Measurements from ENCODE around the gene HEXB. TPM values are rescaled to one million over a fixed set of nuclear protein-coding genes. Genes with fewer than 3 reads are reported as not detected.

HEXB gene
- total and polyA plus RNA-seq, 5 donors, result 63.0 to 84.3 (median 80.6) TPM

DNA sequence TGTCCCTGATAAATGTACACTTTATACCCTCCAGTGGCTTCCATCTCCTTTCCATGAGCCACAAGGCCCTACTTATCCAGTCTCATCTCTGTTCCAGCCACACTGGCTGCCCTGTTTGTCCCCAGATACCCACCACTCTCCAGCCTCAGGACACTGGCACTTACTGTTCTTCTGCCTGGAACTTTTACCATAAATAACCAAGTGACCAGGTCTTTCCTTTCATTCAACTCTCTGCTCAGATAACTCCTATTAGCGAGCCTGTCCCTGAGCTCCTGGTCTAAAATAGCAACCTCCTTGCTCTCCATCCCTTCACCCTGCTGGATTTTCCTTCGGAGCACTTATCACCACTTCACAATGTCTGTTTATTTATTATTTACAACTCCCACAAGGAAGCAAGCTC, 27.9 kb upstream of the HEXB start:
- DNase-seq (no peak), ATAC-seq (no peak)
- Histone ChIP-seq H3K9me3 (ENCODE audit: control insufficient read depth, low read length) (no peaks in the 10 kb centered on the region), H3K4me3 (ENCODE audit: low read length) (no peak overlapping the region), H3K4me1 (ENCODE audit: control insufficient read depth, insufficient read depth, low read length) (no peaks in the 10 kb centered on the region), H3K27me3 (ENCODE audit: control insufficient read depth, insufficient read depth) (no peaks in the 10 kb centered on the region), H3K27ac (ENCODE audit: low read length) (no peak overlapping the region)
- intact Hi-C loops (cut with DNase I), result no loop called here
- WGBS, result 46% methylated on average over 2 of the region's 2 CpGs

DNA sequence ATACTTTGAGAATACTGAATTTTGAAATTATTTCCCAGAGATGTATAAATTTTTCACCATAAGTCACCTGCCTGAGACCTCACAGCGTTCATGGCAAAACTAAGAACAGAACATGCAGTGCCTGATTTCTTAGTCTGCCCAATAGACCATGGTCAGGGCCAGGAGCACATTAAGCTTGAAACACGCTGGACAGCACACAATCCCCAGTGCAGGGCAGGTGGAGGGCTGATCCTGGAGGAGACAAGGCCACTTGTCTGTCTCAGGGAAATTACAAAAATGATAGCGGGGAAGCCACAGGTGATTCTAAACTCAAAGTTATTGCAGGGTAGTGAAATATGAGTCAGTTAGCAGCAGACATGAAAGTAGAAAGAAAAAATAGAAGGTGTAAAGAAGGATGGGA, 25.9 kb upstream of the HEXB start:
- intact Hi-C loops (cut with DNase I), result no loop called here
- H3K4me3 ChIP-seq (ENCODE audit: low read length), result no peak overlapping the region
- H3K27ac ChIP-seq (ENCODE audit: low read length), result no peak overlapping the region
- H3K27me3 ChIP-seq (ENCODE audit: control insufficient read depth, insufficient read depth), result no peaks in the 10 kb centered on the region
- no peaks in the 10 kb centered on the region for H3K4me1 ChIP-seq (ENCODE audit: control insufficient read depth, insufficient read depth, low read length)
- no peaks in the 10 kb centered on the region for H3K9me3 ChIP-seq (ENCODE audit: control insufficient read depth, low read length)
- DNase-seq, result no peak
- ATAC-seq, result no peak
- WGBS, result 94% methylated on average over 3 of the region's 3 CpGs

DNA sequence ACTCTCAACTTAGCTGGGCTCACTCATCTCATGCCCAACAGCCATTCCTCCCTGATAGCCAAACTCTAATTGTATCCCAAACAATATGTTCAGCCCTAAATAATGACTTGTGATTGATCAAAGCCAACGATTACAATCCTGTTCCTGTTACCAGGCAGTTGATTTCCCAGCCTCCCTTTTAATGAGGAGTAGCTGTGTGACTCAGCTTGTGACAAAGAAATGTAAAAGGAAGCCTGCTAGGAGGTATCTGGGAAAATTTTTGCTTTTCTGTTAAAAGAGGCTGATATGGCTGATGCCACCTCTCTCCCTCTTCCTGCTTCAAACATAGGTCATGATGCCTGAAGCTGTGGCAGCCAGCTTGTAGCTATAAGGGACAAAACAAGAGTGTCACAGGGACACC, 24.9 kb upstream of the HEXB start:
- H3K27ac ChIP-seq (ENCODE audit: low read length), result no peak overlapping the region
- H3K27me3 ChIP-seq (ENCODE audit: control insufficient read depth, insufficient read depth), result no peaks in the 10 kb centered on the region
- H3K9me3 ChIP-seq (ENCODE audit: control insufficient read depth, low read length), result no peaks in the 10 kb centered on the region
- no peak for DNase-seq
- 69% methylated on average over 1 of the region's 1 CpG for WGBS
- no peak overlapping the region for H3K4me3 ChIP-seq (ENCODE audit: low read length)
- intact Hi-C loops (cut with DNase I), result no loop called here
- no peaks in the 10 kb centered on the region for H3K4me1 ChIP-seq (ENCODE audit: control insufficient read depth, insufficient read depth, low read length)
- ATAC-seq, result no peak

DNA sequence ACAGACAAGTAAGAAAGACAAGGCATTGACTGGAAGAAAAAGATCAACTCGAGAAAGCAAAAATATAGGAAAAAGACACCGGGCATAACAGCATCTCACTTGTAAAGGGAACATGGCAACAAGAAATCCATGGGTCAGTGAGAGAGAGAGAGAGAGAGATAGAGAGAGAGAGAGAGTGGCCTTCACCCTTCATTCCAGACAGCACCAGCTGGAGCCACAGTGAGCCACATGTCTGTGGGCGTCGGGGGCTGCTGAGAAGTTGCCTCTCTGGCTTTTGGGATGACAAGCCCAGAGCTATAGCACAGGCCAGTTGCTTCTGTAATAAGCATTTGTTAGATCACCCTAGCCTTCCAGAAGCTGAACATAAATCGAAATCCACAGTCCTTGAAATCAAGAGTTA, 24.2 kb upstream of the HEXB start:
- Histone ChIP-seq H3K27ac (ENCODE audit: low read length) (no peak overlapping the region), H3K9me3 (ENCODE audit: control insufficient read depth, low read length) (no peaks in the 10 kb centered on the region), H3K27me3 (ENCODE audit: control insufficient read depth, insufficient read depth) (no peaks in the 10 kb centered on the region), H3K4me1 (ENCODE audit: control insufficient read depth, insufficient read depth, low read length) (no peaks in the 10 kb centered on the region), H3K4me3 (ENCODE audit: low read length) (no peak overlapping the region)
- ATAC-seq (no peak), DNase-seq (no peak)
- intact Hi-C loops (cut with DNase I), result no loop called here
- WGBS, result 86% methylated on average over 5 of the region's 5 CpGs

DNA sequence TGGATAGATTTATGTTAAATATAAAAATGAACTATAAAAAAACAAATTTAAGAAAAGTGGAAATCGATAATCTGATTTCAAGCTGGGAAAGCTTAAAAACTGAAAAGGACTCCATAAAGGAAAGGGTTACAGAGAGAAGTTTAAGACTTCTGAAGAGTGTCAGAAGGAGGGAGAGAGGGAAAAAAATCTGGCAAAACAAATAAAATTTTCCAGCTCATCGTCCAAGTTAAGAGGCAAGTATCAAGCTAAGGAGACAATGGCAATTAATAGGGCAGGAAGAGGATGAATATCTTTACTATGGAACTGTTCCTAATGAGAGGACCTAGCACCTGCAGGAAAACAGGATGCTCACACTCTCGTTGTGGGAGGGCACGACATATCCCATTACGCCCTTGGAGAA, 20.5 kb upstream of the HEXB start:
- H3K4me3 ChIP-seq (ENCODE audit: low read length), result no peak overlapping the region
- no peak for ATAC-seq
- H3K27ac ChIP-seq (ENCODE audit: low read length), result no peak overlapping the region
- H3K4me1 ChIP-seq (ENCODE audit: control insufficient read depth, insufficient read depth, low read length), result no peaks in the 10 kb centered on the region
- H3K9me3 ChIP-seq (ENCODE audit: control insufficient read depth, low read length), result no peaks in the 10 kb centered on the region
- WGBS, result 52% methylated on average over 5 of the region's 5 CpGs
- intact Hi-C loops (cut with DNase I), result no loop called here
- no peaks in the 10 kb centered on the region for H3K27me3 ChIP-seq (ENCODE audit: control insufficient read depth, insufficient read depth)
- no peak for DNase-seq

DNA sequence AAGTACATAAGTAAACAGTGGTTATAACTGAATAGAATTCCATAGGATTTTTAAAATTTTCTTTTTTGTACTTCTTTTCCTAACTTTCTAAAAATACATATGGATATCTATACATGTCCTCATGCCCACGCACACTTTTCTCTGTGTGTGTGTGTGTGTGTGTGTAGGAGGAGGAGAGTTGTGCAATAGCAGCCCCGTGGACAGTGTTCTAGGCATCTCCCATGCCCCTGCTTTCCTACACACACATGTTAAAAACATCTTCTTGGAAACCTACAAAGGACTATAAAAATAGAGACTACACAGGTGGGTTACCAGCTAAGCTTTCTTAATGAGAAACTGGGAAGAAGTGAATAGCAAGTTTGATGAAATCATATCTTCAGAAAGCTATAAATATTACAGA, 19.8 kb upstream of the HEXB start:
- intact Hi-C loops (cut with DNase I), result no loop called here
- Histone ChIP-seq H3K4me3 (ENCODE audit: low read length) (no peak overlapping the region), H3K9me3 (ENCODE audit: control insufficient read depth, low read length) (no peaks in the 10 kb centered on the region), H3K27me3 (ENCODE audit: control insufficient read depth, insufficient read depth) (no peaks in the 10 kb centered on the region), H3K4me1 (ENCODE audit: control insufficient read depth, insufficient read depth, low read length) (no peaks in the 10 kb centered on the region), H3K27ac (ENCODE audit: low read length) (no peak overlapping the region)
- DNase-seq (no peak), ATAC-seq (no peak)
- 40% methylated on average over 2 of the region's 2 CpGs for WGBS

DNA sequence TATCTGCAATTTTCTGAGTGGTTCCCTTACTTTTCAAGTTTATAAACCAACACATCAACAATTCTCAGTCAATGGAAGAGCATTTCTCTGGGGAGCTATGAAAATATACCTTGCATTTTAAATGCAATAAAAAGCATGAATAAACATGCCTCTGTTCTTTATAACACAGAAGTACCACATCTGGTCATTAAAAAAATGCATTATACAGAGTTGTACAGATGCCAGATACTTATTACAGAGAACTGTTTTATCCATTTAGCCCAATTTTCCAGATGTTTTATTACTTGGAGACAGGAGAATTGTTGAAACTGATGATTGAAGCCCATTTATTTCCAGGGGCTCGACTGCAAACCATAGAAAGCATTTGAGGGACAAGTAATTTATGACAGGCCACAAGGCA, 19.2 kb upstream of the HEXB start:
- intact Hi-C loops (cut with DNase I), result no loop called here
- WGBS, result 46% methylated on average over 1 of the region's 1 CpG
- no peak for ATAC-seq

DNA sequence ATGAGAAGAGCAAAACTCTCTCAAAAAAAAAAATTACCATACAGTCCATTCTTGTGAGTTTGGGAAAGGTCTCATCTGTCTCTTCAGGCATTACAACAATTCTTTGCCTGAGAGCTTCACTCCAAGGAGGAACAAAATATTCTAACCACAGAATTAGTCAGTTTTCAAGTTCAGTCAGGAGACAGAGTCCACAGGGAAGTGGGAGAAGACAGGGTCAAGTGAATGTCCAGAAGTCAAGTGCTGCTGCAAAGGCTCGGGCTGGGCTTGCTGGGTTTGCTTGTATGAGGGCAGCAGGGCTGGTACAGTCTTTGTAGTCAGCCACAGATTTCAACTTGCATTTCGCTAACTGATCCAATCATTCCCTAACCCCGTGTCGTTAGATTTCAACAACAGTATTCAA, 17.6 kb upstream of the HEXB start:
- no peak for ATAC-seq
- no peak overlapping the region for H3K27ac ChIP-seq (ENCODE audit: low read length)
- intact Hi-C loops (cut with DNase I), result no loop called here
- no peaks in the 10 kb centered on the region for H3K27me3 ChIP-seq (ENCODE audit: control insufficient read depth, insufficient read depth)
- WGBS, result 56% methylated on average over 4 of the region's 4 CpGs
- no peak overlapping the region for H3K4me3 ChIP-seq (ENCODE audit: low read length)
- no peaks in the 10 kb centered on the region for H3K4me1 ChIP-seq (ENCODE audit: control insufficient read depth, insufficient read depth, low read length)
- no peaks in the 10 kb centered on the region for H3K9me3 ChIP-seq (ENCODE audit: control insufficient read depth, low read length)
- no peak for DNase-seq

More for the DNA sequence above, 19.2 kb upstream of the HEXB start:
- DNase-seq, result no peak
- H3K4me1 ChIP-seq (ENCODE audit: control insufficient read depth, insufficient read depth, low read length), result no peaks in the 10 kb centered on the region
- H3K9me3 ChIP-seq (ENCODE audit: control insufficient read depth, low read length), result no peaks in the 10 kb centered on the region
- H3K4me3 ChIP-seq (ENCODE audit: low read length), result no peak overlapping the region
- H3K27me3 ChIP-seq (ENCODE audit: control insufficient read depth, insufficient read depth), result no peaks in the 10 kb centered on the region
- no peak overlapping the region for H3K27ac ChIP-seq (ENCODE audit: low read length)

DNA sequence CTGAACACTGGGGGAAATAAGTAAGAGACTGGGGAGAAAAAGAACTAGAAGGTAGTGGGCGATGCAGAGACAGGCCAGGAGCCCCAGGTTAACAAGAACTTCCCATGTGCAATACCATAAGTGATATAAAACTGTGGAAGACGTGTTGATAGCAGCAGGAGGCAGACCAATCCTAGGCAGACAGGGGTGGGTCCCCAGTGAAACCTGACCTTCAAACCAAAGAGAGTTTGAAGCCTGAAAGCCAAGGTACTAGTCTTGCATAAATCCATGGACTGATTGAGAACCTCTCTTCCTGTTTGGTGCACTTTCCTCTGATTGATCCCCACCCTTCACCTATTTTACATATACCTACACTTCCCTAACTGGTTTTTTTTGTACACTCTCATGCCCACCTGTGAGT, 15.2 kb upstream of the HEXB start:
- H3K4me1 ChIP-seq (ENCODE audit: control insufficient read depth, insufficient read depth, low read length), result peaks cover 3% of the 10 kb centered on the region
- no peak for DNase-seq
- no peak overlapping the region for H3K27ac ChIP-seq (ENCODE audit: low read length)
- no peak for ATAC-seq
- H3K9me3 ChIP-seq (ENCODE audit: control insufficient read depth, low read length), result no peaks in the 10 kb centered on the region
- intact Hi-C loops (cut with DNase I), result loop anchor here in 2 of 4 donors (5.0 kb wide), 1 partner anchor 247 kb away; no protein-coding TSS in a partner anchor
- no peak overlapping the region for H3K4me3 ChIP-seq (ENCODE audit: low read length)
- 86% methylated on average over 2 of the region's 2 CpGs for WGBS
- H3K27me3 ChIP-seq (ENCODE audit: control insufficient read depth, insufficient read depth), result no peaks in the 10 kb centered on the region

DNA sequence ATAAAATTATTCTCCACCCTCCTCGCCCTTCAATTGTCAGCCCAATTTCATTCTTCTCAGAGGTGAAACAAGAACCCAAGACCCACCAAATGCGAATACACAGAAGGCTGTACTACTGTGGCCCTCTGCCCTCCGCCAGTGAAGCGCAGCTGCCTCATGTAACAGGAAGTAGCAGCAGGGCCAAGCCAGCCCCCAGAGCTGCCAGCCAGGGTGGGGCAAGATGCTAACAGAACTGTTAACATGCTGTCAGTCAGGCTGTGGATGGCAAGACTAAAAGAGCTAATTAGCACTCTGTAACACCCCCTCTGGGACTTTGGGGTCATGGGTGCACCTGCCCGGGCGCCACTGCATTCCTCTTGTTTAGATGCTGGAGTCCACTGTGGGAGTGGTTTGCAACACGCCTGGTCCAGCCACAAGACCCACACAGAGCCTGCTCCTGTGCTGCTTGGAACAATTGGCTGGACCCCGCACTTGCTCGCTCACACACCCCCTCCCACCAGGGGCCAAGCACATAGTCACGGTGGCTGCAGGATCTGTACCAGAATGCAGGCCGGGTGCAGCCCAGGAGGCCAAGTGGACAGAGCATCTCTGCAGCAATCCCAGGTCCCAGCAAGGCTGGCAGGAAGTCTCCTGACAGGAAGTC, 14.5 kb upstream of the HEXB start:
- H3K4me3 ChIP-seq (ENCODE audit: low read length), result no peak overlapping the region
- intact Hi-C loops (cut with DNase I), result loop anchor here in 2 of 4 donors (5.0 kb wide), 1 partner anchor 247 kb away; no protein-coding TSS in a partner anchor
- H3K9me3 ChIP-seq (ENCODE audit: control insufficient read depth, low read length), result no peaks in the 10 kb centered on the region
- DNase-seq, result peak in 1 of 3 donors; percentile 41
- no peak overlapping the region for H3K27ac ChIP-seq (ENCODE audit: low read length)
- H3K4me1 ChIP-seq (ENCODE audit: control insufficient read depth, insufficient read depth, low read length), result peaks cover 3% of the 10 kb centered on the region
- H3K27me3 ChIP-seq (ENCODE audit: control insufficient read depth, insufficient read depth), result no peaks in the 10 kb centered on the region
- no peak for ATAC-seq
- WGBS, result 77% methylated on average over 11 of the region's 11 CpGs

DNA sequence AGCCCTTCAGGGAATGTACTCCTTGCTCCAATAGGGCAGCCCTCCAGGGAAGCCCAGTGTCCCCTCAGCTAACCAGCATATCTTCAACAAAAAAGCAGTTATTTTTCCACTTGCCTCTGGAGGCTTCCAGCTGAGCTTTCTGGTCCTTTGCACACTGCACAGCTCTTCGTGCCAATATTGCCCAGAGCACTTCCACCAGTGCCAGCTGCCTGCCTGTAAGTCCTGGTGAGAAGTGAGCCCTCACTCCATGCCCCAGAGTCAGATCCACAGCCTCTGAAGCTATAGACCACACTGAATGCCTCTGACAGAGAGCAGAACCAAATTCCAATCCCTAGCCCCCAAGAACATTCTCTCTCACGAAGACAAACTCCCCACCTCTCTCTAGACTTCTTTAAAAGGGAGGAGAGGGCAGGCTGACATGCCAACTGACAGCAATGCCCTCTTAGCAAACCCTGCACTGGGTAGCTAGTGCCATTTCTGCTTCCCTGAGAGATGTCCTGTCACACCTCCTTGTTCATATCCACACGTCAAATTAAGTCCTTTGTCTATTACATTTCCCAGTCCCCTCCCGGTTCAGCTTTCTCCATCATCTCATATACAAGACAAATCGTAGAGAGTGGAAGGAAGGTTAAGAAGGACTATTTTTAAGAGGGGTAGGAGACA, 12.7 kb upstream of the HEXB start:
- peak in 1 of 2 donors; percentile 67 for ATAC-seq
- DNase-seq, result no peak
- H3K27me3 ChIP-seq (ENCODE audit: control insufficient read depth, insufficient read depth), result no peaks in the 10 kb centered on the region
- intact Hi-C loops (cut with DNase I), result loop anchor here in 2 of 4 donors (5.0 kb wide), 1 partner anchor 245 kb away; no protein-coding TSS in a partner anchor
- H3K27ac ChIP-seq (ENCODE audit: low read length), result no peak overlapping the region
- 40% methylated on average over 5 of the region's 5 CpGs for WGBS
- H3K4me3 ChIP-seq (ENCODE audit: low read length), result no peak overlapping the region
- H3K4me1 ChIP-seq (ENCODE audit: control insufficient read depth, insufficient read depth, low read length), result peaks cover 3% of the 10 kb centered on the region
- H3K9me3 ChIP-seq (ENCODE audit: control insufficient read depth, low read length), result no peaks in the 10 kb centered on the region
